Peyer's patch (tissue), 4 donors: ENCODE measurements around the gene LMTK2.

Experiments used
- POLR2A ChIP-seq, 2 donors: fragments of 450-650 bp; IDR thresholded peaks; one replicate each; pipeline ENCODE4 v1.5.1; 2017; ENCODE audit warnings: antibody characterized with exemption in 2 of 2, mild to moderate bottlenecking in 2 of 2, moderate library complexity in 2 of 2
- TF ChIP-seq, protein P1 (sequence below), 6 experiments: fragments of 450-650 bp in 4 of 6; fragments of 200-600 bp in 2 of 6; sonication (generic) in 1 of 6; IDR thresholded peaks; one replicate each; pipeline ENCODE4 v1.5.1; 2017 to 2019; ENCODE audit warnings: antibody characterized with exemption in 6 of 6, mild to moderate bottlenecking in 3 of 6, moderate library complexity in 1 of 6

DNA sequence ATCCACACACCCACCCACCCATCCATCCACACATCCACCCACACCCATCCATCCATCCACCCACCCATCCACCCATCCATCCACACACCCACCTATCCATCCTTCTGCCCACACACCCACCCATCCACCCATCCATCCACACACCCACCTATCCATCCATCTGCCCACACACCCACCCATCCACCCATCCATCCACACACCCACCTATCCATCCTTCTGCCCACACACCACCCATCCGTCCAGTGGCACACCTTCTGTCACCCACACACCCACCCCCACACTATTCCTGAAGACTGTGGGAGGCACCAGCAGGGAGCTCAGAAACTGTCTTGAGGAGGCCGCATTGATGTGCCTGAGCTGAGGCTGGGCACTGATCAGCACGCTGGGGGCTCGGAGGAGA, 136.3 kb downstream of the LMTK2 start:
- TF ChIP-seq, protein P1, sequence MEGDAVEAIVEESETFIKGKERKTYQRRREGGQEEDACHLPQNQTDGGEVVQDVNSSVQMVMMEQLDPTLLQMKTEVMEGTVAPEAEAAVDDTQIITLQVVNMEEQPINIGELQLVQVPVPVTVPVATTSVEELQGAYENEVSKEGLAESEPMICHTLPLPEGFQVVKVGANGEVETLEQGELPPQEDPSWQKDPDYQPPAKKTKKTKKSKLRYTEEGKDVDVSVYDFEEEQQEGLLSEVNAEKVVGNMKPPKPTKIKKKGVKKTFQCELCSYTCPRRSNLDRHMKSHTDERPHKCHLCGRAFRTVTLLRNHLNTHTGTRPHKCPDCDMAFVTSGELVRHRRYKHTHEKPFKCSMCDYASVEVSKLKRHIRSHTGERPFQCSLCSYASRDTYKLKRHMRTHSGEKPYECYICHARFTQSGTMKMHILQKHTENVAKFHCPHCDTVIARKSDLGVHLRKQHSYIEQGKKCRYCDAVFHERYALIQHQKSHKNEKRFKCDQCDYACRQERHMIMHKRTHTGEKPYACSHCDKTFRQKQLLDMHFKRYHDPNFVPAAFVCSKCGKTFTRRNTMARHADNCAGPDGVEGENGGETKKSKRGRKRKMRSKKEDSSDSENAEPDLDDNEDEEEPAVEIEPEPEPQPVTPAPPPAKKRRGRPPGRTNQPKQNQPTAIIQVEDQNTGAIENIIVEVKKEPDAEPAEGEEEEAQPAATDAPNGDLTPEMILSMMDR (IDR thresholded peaks at IDR 0.05): no peak
- no peak for TF ChIP-seq POLR2A (IDR thresholded peaks at IDR 0.05)
